NCI-H526 treated with DMSO at 0.1 percent for 48 hours (cell line): ENCODE results near the gene STX11.

Experiments
- DNase-seq: peaks from one replicate; lab custom pipeline; 2025; lab: John Stamatoyannopoulos, UW

The STX11 gene

GRCh38 chr6:144143106-144143505, 7.2 kb upstream of the STX11 start:
- DNase-seq: no peak

DNA sequence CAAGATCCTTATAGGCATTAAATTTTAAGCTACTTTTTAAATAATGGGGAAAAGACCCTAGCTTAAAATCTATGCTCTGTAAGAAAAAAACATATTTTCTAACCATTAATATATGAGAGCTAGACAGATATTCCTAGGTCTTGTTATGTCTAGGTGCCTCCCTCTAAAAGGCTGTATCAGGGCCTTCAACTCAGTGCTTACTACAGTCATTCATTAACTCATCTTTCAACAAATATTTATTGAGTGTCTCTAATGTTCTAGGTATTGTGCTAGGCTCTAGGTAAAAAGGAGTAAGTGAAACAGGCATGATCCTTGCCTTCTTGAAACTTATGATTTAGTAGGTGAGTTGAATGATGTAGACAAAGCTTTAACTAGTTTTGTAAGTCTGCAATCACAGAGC, 6.4 kb upstream of the STX11 start:
- DNase-seq: no peak

GRCh38 chr6:144144996-144145395, 5.3 kb upstream of the STX11 start:
- no peak for DNase-seq

DNA sequence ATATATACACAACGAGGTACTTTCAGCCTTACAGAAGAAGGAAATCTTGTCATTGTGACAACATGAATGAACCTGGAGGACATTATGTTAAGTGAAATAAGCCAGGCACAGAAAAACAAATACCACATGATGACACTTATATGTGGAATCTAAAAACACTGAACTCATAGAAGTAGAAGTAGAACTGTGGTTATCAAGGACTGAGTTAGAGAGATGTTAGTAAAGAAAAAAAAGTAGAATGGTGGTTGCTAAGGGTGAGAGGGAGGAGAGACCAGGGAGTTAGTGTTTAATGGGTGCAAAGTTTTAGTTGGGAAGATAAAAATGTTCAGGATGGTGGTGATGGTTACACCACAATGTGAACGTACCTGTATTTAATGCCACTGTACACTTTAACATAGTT, 4.8 kb upstream of the STX11 start:
- no peak for DNase-seq

- DNase-seq: no peak
Observed at GRCh38 chr6:144148886-144149285, 1.4 kb upstream of the STX11 start.

- no peak for DNase-seq
Observed at GRCh38 chr6:144149558-144149893, 791 bp upstream of the STX11 start.

DNA sequence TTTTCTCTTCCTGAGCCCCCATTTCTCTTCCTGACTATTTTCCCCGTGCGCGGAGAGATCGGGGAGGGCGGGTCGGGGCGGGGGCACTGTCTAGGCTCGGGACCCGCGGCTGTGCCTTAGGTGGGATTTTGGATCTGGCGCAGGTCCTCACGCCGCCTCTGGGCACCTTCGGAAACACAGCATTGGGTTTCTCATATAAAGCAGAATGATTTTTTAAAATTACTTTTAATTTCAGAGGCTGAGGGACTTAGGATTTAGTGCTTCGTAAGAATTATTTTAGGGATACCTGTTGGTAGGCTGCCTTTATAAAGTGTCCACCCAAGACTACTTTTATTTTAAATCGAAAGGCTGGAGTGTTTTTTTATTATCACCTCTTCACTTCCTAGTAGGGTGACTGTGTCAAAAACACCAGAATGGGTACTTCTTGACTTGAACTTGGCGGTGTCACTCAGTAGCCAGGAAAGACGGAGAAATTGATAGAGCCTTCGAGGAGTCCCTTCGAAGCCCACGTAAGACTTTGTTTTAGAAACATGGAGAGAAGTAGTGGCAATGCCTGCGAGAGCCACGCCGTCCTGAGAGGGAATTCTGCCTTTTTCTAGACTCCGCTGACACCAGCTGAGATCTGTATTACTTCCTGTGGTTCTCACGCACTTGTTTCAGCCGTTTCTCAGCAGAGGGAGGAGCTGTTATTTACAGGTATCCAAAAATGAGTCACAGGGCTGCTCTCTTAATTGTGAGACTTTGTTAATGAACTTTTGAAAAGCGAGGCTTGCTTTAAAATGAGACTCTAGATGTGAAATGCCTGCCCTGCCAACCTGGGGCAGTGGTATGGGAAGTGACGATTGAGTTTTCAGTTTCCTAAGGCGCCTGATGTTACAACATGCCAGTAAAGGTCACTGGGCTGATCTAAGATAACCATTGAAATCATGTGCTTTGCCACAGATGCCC, 667 bp downstream of the STX11 start:
- DNase-seq: no peak

GRCh38 chr6:144152334-144152900, 2.1 kb downstream of the STX11 start:
- DNase-seq: no peak

- no peak for DNase-seq
Observed at GRCh38 chr6:144153260-144153659, 2.9 kb downstream of the STX11 start.

GRCh38 chr6:144153971-144154370, 3.7 kb downstream of the STX11 start:
- no peak for DNase-seq

GRCh38 chr6:144155529-144155928, 5.2 kb downstream of the STX11 start:
- DNase-seq: no peak

- no peak for DNase-seq
Observed at GRCh38 chr6:144156338-144156737, 6.0 kb downstream of the STX11 start.

DNA sequence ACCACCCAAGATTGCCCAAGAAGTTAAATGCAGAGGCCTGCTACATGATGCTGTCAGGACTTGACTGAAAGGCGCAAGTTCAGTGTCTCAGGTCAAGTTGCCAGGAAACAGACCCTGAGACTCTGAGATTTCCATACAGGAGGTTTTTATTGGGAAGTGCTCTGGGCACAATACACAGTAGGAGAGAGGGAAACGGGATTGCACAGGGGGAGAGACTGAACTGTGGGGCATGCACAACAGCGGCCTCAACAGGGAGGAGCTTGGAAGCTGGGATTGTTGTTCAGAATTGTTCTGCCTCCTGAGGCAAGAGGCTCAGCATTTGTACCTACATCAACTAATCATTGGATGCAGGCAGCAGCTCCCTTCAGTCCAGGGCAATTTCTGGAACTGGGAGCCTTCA, 6.7 kb downstream of the STX11 start:
- DNase-seq: no peak

DNA sequence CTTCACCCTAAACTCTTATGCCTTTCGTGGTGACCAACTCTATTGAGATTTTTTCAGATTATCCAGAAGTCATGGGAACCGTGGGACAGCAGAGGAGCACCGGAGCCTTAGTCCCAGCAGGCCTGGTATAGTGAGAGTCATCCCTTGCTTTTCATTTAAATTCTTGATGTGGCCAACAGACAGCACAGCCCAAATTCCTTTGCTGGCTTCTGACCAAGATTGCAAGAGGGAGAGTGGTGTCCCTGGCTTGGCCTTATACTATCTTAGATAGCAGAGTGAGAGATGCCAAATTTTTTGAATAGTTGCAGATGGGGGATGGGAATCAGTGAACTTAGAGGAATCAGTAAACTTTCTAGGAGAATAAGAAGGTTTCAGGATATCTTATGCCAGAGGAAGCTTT, 7.8 kb downstream of the STX11 start:
- DNase-seq: no peak

GRCh38 chr6:144159223-144159622, 8.9 kb downstream of the STX11 start:
- no peak for DNase-seq

DNA sequence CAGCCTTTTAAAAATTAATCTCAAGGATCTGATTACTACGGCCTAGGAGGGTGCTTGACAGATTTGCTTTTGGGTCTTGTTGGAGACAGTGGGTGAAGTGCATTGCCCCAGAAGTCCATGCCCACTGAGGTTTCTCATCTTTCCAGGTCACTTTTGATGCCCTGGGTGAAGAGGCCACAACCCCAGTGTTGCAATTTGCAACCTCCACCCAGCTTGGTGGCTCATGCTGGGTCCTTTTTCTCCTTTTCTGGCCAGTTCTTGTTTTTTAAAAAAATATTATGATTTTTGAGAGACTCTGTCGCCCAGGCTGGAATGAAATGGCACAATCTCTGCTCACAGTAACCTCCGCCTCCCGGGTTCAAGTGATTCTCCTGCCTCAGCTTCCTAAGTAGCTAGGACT, 9.4 kb downstream of the STX11 start:
- no peak for DNase-seq

GRCh38 chr6:144160431-144161005, 10.2 kb downstream of the STX11 start:
- no peak for DNase-seq

DNA sequence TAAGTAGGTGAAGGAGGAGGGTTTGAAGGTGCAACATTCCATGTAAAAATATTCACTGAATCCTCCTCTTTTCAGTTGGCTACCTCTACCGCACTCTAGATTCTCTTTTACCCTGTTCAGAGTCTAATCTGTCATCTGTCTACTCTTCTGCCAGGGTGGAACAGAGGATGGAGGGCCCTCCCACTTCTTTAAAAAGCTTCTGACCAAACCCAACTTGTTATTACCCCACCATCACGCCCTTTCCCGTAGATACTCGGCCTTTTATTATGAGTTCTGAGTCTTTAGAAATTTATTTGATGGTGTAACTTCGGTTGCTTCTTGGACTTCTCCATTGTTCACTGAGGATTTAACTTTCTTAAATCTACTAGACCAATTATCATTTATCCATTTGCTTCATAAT, 11.7 kb downstream of the STX11 start:
- DNase-seq: no peak

DNA sequence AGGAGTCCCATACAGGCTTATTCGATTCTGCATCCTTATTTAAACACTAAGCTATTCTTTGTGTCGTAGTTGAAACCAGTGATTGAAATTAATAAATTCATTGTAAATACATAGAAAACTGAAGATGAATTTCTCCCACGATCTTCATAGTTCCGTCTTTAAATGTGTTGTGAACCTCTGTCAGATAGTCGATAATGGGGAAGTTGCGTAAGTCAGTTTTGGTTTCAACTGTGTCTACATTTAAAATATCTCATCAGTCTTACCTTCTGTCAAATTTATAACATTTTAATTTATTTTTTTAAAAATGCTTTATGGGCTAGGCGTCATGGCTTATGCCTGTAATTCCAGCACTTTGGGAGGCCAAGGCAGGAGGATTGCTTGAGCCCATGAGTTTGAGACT, 12.7 kb downstream of the STX11 start:
- no peak for DNase-seq

GRCh38 chr6:144165784-144166183, 15.5 kb downstream of the STX11 start:
- DNase-seq: no peak

DNA sequence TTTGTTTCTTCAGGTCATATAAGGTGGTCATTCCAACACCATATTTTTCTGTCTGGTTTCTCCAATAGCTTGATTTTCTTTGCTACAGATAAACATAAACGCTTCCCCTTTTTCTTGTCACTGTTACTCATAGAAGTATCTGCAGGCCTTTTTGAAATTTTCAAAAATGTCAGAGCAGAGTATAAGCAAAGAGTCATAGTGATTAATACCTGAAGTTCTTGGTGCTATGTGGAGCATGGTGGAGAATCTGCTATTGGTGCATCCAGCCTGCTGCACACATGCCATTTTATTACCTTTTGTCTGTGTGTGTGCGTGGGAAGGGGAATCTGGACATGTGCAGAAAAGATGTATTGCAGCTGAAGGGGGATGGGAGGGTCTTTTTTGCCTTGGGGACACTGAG, 19.7 kb downstream of the STX11 start:
- no peak for DNase-seq

GRCh38 chr6:144171406-144171805, 21.1 kb downstream of the STX11 start:
- DNase-seq: no peak

DNA sequence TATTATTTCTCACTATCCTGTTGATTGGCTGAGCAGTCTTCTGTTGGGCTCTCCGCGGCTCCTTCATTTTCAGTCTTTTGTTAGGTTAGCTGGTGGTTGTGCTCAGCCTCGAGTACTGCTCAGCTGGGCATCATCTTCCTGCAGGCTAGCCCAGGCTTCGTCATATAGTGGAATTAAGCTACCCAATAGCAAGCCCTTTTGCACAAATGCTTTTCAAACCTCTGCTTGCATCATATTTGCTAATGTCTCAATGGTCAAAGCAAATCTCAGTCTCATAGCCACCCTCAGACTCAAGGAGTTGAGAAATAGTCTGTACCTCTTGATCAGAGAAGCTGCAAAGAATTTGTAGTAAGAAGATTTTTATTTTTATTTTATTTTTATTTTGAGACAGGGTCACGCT, 23.7 kb downstream of the STX11 start:
- DNase-seq: no peak

DNA sequence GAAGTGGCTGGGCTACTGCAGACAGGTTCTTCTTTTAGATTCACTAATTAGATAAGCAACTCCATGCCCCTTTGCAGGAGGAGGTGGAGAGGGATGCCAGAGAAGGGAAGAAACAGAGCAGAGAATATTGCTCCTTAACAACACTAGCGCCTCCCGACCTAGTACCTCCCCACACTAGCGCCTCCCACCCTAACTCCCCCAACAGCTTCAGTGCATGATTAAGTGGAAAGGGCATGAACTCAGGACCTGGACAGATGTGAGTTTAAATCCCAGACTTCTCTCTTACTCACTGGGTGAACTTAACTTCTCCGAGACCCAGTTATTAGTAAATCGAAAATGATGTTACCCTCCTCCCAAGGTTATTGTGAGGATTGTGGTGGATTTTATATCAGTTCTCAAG, 25.7 kb downstream of the STX11 start:
- DNase-seq: no peak
